Stimulated activated CD4-positive, alpha-beta T cell treated with anti-CD3 and anti-CD28 coated beads, Interleukin-1b, Interleukin-23, amount 100 ng/mL, for 4 hours (primary cell): ENCODE measurements around the gene NTN1.

ENCODE experiments used
- DNase-seq, 2 donors: peaks; one replicate each; pipeline ENCODE4 v3.0.0-alpha.2; 2020; ENCODE audit warnings: low read depth in 2 of 2

NTN1 gene

DNA sequence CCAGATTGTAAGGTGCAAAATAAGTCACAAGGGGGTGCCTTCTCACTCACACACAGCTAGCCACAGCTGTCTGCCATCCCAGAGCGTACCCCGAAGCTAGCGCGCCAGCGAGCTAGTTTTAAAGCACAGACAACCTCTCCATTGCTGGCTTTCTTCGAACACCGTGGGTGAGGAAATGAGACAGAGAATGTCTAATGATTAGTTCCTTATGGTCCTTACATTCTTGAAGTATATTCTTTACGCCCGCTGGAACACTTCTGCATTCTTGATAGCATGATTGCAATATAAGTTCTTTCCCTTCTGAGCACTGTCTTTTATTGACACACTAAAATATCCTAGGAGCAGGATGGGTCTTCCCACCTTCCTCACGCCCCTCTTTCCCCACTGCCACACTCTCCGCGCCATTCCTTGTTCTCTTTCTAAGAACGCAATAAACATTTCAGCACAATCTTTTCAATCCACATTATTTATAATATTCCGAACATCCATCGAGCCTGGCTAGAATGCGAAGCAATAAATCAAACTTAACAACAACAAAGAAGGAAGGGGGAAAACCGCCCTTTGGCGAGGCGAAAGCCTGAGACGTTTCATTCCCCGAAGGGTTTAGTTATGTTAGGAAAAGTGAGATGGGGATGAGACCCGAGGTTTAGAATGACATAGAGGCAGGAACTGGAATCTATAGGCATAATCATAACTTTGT, 251.3 kb downstream of the NTN1 start:
- no peak for DNase-seq

GRCh38 chr17:9273428-9274391, 252.4 kb downstream of the NTN1 start:
- peak in 1 of 2 donors; percentile 5 for DNase-seq

DNA sequence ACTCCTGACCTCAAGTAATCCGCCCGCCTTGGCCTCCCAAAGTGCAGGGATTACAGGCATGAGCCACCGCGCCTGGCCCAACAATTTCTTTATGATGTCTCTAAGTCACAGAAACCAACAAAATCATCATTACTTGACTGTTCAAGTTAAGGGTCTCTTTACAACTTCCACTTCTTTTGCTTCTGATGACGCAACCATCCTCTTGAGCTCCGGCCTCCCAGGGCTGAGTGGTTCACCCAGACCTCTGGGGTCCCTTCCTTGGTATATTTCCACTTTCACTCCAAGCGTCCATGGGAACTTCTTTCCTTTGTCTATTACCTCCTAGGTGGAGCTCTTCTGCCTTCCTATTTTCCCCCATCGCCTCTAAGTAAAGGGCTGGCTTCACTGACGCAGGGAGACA, 253.7 kb downstream of the NTN1 start:
- DNase-seq: no peak

GRCh38 chr17:9279893-9280292, 258.6 kb downstream of the NTN1 start:
- no peak for DNase-seq

DNA sequence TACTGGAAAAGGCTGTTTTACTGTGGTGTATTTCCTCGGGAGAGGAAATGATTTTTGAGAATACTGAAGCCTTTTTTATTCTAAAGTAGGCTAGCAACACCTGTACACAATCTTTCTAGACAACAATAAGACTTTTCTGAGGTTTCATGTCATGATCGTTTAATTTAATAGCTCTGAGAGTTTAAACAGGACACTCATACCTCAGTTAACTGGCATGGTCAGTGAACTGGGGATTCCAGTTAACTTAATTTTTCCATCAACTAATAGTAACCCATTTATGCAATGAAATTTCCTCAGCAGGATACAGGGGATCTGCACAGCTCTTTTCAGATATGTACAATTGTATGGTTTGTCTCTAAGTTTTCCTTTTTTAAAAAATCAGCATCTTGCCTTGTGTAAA, 262.6 kb downstream of the NTN1 start:
- no peak for DNase-seq

- no peak for DNase-seq
Observed at GRCh38 chr17:9284884-9285283, 263.6 kb downstream of the NTN1 start.

- DNase-seq: no peak
Observed at GRCh38 chr17:9285602-9286427, 264.5 kb downstream of the NTN1 start.

GRCh38 chr17:9286434-9286833, 265.1 kb downstream of the NTN1 start:
- DNase-seq: no peak

DNA sequence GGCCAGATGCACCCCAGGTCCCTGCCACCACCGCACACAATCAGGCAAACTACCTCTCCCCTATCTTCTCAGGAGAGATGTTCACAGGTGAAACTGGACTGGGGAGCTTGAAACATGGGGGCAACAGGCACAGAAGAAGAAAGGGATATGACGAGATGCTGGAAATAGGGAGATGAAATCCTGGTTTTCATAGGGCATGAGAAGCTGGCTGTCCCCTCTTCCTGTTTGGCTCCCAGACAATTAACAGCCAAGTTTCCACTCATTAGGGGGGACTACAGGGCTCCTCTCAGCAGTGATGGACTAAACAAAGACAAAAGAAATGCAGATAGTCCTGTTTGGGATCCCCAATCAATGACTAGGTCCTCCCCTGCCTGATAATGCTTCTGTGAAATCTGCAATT, 266.0 kb downstream of the NTN1 start:
- DNase-seq: no peak

GRCh38 chr17:9290226-9290613, 268.9 kb downstream of the NTN1 start:
- DNase-seq: peak in 1 of 2 donors; percentile 16

- peak in 1 of 2 donors; percentile 35 for DNase-seq
Observed at GRCh38 chr17:9291912-9292560, 270.7 kb downstream of the NTN1 start.

- no peak for DNase-seq
Observed at GRCh38 chr17:9292561-9292941, 271.2 kb downstream of the NTN1 start.
